Anterior cingulate cortex (tissue), 58 donors: ENCODE measurements around the gene ATF6.
"Not testable (repeated sequence)": the region's sequence is repeated elsewhere in the genome, so short reads cannot be mapped to it uniquely, and the experiment has no call there.

Source experiments
- DNase-seq, 58 donors: peaks; one replicate each; lab custom pipeline; 2025; lab: John Stamatoyannopoulos, UW

The ATF6 gene

GRCh38 chr1:161773791-161774190 is 7.7 kb downstream of the ATF6 start:
- no peak for DNase-seq

DNA sequence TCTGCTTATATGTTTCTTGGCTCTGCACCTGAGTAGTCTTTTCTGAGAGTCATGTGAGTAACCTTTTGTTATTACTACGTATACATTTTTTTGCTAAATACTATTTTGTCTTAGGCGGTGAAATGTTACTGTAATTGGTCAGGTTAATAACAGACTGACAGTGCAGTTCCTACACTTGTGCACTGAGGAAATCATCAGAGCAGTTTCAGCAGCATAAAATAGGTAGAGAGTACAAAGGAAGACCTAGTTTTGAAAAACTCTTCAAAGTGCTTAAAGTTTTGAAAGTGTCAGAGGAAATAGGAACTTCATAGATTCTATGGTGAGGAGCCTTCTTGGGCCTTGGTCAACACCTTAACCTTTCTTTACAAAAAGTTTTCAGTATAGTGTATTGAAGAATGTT is 11.1 kb downstream of the ATF6 start:
- DNase-seq: no peak

GRCh38 chr1:161778522-161778921 is 12.4 kb downstream of the ATF6 start:
- no peak for DNase-seq

GRCh38 chr1:161779393-161779792 is 13.3 kb downstream of the ATF6 start:
- DNase-seq: no peak

DNA sequence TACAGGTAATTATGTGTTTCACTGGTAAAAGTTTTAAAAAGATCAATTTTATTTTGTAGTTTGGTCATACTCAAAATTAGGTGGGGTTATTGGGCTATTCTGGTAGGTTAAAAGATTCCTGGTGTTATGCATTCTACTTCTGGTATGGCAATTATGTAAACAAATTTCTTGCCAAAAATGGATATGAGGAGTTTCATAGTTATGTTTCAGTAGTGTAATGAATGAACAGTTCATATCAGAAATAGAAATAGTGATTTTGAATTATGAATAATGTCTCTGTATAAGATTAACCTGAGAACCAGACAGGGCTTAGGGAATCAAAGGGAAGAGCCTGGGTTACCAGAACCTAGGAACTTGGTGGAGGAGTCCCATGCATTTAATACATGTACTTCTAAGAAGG is 15.9 kb downstream of the ATF6 start:
- no peak for DNase-seq

DNA sequence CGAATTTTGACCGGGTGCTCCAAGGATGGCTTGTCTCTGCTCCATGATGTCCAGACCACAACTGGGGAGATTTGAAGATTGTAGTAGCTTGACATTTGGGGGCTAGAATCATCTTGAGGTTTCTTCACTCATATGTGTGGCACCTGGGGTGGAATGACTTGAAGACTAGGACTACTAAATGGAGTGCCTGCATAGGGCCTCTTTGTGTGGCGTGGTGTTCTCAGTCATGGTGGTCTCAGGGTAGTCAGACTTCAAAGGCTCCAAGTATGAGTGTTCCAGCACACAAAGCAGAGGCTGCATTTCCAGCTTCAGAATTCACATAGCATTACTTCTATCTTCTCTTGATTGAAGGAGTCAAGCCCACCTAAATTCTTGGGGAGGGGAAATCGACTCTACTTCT is 16.8 kb downstream of the ATF6 start:
- DNase-seq: no peak

DNA sequence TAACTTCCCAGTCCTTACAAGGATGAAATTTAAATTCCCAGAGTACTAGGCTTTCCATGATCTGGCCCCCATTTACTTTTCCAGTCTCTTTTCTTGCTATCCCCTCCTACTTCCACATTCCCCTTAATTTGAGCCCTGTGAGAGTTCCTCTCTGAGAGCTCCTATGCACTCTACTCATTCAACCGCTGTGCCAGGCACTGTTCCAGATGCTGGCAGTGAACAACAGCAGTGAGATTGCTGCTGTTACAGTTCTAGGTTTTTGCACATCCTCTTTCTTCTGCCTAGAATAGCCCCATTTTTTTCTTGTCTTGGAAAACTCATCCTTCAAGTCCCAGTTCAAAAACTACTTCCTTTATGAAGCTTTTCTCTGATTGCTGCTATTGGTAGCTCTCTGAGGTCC is 18.8 kb downstream of the ATF6 start:
- DNase-seq: peak in 11 of 58 donors; percentile 1 to 21 (median 6)

- DNase-seq: no peak
Observed at GRCh38 chr1:161787355-161787754, 21.2 kb downstream of the ATF6 start.

DNA sequence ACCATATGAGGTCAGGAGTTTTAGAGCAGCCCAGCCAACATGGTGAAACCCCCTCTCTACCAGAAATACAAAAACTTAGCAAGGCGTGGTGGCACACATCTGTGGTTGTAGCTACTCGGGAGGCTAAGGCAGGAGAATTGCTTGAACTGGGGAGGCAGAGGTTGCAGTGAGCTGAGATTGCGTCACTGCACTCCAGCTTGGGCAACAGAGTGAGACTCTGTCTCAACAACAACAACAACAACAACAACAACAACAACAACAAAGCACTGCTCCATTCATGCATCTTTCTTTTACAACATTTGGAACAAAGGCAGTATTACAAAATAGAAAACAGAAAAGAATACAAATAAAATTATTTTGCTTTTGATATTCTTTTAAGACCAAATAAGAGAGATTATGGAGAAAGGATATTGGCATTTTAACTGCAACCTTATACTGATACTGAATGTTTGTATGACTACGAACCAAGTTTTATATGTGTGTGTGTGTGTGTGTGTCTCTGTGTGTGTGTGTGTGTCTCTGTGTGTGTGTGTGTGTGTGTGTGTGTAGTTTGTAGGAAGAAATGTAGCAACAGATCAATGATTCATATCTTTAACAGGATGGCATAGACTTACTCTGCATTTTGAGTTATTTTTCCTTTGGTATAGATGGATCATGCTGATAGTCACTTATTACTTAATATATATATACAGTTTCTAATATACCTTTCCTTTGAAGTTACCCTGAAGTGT is 24.6 kb downstream of the ATF6 start:
- DNase-seq: no peak

GRCh38 chr1:161791904-161792655 is 26.0 kb downstream of the ATF6 start:
- DNase-seq: no peak

DNA sequence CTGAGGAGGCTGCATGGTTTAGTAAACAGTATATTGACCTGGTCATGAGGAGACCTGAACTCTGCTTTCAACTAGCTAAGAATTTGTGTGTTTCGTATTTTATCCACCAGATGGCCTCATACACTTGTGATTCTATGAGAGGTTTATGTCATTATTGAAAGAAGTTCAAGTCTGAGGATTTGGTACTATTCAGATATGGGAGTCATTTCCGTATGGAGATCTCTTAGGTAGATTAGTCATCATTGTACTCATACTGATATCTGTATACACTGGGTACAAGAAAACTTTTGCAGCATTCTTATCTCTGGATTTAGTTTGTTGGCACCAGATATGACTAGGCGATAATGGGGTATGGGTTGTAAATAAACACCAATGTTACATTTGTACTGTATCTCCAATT is 26.6 kb downstream of the ATF6 start:
- peak in 2 of 58 donors; percentile 12 to 60 for DNase-seq

- no peak for DNase-seq
Observed at GRCh38 chr1:161799792-161800191, 33.7 kb downstream of the ATF6 start.

DNA sequence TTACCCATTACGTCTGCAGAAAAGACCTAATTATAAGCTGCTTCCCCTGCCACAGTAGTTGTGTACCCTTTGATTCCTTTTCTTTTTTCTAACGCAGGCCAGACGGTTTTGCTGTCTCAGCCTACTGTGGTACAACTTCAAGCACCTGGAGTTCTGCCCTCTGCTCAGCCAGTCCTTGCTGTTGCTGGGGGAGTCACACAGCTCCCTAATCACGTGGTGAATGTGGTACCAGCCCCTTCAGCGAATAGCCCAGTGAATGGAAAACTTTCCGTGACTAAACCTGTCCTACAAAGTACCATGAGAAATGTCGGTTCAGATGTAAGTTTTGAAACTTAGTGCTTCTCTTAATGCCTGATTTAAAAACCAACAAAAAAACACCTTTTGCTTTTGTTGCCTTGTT is 35.8 kb downstream of the ATF6 start:
- DNase-seq: peak in 1 of 58 donors; percentile 8

DNA sequence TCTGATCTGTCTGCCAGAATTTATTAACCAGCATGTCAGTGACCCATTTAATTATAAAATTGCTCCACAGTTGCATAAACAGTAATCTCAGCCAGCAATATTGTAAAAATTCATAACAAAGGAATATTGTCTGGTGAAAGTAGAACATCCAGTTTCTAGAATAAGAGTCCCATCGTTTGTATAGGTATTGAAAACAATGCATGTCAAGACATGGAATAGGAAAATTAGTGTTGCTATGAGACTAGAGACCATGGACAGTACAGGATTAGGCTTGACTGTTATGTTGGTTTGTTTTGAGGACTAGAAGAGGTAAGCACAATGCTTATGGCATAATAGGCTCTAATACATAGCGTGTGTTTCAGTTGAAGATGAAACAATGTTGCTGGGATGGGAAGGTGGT is 37.1 kb downstream of the ATF6 start:
- no peak for DNase-seq

DNA sequence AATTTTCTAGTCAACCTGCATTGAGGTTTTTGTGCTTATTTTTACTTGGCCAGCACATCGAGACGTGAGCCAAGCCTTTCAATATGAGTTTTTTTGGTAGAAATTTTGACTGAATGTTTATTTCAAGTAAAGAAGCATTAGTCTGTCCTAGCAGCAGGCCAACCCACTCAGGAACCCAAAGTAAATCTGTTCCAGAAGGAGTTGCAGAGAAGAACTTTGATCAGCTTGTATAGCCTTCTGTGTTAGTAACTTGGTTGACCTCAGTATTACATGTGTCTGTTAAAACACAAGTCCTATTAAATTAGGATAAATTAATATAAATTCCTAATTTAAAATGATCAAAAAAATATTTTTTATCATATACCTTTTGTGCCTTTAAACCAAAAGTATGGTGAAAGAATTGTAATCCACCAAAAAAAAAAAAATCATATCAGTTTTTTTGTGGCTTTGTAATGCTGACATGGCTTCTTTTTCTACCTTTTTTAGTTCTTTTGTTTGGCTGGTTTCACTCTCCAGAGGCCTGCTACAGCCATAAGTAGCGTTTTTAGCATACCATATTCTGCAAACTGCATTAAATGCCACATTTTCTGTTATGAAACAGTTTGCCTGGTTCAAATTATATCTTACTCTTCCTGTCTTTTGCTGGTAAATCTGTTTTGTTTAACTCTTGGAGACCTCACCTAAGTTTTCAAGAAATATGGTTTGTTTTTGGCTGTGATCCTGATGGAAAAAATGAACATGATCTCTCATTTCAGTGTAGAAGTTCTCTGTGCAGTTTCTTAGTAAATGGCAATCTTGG is 39.5 kb downstream of the ATF6 start:
- DNase-seq: peak in 2 of 58 donors; percentile 1 to 10

DNA sequence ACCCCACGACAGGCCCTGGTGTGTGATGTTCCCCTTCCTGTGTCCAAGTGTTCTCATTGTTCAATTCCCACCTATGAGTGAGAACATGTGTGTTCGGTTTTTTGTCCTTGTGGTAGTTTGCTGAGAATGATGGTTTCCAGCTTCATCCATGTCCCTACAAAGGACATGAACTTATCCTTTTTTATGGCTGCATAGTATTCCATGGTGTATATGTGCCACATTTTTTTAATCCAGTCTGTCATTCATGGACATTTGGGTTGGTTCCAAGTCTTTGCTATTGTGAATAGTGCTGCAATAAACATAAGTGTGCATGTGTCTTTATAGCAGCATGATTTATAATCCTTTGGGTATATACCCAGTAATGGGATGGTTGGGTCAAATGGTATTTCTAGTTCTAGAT is 43.1 kb downstream of the ATF6 start:
- not testable (repeated sequence) for DNase-seq

DNA sequence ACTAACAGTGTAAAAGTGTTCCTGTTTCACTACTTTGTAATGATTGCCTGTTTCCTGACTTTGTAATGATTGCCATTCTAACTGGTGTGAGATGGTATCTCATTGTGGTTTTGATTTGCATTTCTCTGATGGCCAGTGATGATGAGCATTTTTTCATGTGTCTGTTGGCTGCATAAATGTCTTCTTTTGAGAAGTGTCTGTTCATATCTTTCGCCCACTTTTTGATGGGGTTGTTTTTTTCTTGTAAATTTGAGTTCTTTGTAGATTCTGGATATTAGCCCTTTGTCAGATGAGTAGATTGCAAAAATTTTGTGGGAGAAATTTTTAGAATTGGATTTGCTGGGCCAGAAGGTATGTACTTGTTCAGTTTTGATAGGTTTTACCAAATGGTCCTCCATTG is 43.5 kb downstream of the ATF6 start:
- not testable (repeated sequence) for DNase-seq

DNA sequence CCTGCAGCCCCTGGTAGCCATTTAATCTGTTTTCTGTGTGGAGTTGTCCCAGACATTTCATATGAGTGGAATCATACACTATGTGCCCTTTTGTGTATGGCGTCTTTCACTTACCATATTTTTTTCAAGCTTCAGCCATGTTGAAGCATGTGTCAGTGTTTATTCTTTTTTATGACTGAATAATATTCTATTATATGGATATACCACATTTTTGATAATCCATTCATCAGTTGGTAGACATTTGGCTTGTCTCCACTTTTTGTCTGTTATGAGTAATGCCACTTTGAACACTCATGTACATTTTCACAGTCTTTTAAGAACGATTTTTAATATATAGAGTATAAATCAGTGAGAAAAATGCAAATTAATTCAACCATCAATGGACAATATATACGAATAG is 44.7 kb downstream of the ATF6 start:
- DNase-seq: no peak

DNA sequence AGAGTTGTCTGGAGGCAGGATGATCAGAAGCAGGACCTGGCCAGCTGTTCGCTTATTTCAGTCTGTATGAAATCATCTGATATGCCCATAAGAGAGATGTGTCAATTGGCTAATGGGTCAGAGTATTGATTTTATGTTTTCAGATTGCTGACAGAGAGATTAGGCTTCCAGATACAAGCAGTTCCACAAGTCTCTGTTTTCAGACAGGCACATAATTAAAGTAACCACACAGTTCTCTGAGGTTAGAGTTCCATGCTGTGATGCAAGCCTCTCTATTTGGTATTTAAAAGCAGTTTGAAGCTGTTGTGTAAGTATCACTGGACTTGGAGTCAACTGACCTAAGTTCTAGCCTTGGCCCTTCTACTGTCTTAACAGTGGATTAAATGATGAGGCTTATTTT is 50.1 kb downstream of the ATF6 start:
- no peak for DNase-seq

- DNase-seq: no peak
Observed at GRCh38 chr1:161817176-161817730, 51.1 kb downstream of the ATF6 start.

DNA sequence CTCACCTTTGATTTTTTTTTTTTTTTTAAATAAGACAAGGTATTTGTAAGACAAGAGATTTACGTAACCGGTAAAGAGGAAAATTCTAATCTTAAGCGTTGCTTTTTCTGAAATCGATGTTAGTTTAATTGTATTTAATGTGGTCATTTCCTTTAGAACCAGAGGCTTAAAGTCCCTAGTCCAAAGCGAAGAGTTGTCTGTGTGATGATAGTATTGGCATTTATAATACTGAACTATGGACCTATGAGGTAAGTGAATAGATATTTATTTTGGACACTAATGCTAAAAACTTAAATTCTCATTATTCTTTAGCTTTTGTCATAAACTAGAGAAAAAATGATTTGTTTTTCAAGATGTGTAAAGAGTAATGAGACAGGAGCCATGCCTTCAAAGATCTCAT is 54.8 kb downstream of the ATF6 start:
- DNase-seq: no peak
